ENCODE results near the gene STPG1. TPM values are rescaled to one million over a fixed set of nuclear protein-coding genes. Genes with fewer than 3 reads are reported as not detected.

Gene STPG1
- total and polyA plus RNA-seq, 9 of the 15 experiments (the other 6 are each of a cell fraction or from before 2014, with no cell fraction given) = 5.0 to 11.9 (median 8.3) TPM

DNA sequence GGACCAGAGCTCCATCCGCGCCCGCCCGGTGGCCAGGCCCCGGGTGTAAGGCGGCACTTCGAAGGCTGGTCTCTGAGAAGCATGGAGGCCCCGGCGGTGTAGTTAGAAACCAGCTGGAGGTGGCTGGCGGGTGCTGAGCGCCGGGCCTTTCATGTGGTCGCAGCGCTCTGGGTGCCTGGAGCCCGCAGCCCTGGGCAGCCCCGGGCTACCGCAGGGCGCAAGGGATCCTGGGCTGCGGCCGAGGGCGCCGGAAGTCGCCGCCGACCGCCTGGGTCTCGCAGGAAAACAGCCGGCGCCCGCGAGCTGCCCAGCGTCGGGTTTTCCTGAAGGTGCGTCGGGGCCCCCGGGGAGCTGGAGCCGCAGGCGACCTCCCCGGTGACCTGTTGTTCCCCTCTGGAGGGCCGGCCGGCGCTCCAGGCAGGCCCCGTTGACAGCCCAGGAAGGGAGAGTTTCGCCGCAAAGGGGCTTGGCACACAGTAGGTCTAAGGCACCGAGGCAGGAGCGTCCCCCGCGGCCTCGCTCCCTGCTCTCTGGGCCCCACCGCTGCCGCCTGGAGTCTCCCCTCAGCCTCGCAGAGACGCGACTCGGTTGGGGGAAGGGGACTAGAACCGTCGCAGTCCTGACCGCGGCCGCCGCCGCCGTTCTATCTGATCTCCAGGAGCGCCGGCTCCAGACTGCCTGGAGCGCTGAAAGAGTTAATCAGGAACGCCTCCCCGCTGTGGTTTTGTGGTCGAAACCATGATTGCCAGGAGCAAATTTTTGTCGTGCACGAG lies 91.7 kb downstream of the STPG1 start (continued):
- TF ChIP-seq ZNF609 (CRISPR knock-in tag; IDR thresholded peaks at IDR 0.05; ENCODE audit: borderline replicate concordance) (no peak), FOS (IDR thresholded peaks at IDR 0.05; ENCODE audit: extremely low read depth, insufficient read length) (no peak), RUNX1 (IDR thresholded peaks at IDR 0.05; ENCODE audit: low read depth) (peak; percentile 83; the same call in 1 of the 2 replicates), PRPF4 (IDR thresholded peaks at IDR 0.05; ENCODE audit: insufficient read depth, low read depth, low read length, poor library complexity, severe bottlenecking) (no peak), SP2 (IDR thresholded peaks at IDR 0.05; ENCODE audit: extremely low read depth, low read depth, low read length, poor library complexity, severe bottlenecking) (no peak), NBN (IDR thresholded peaks at IDR 0.05; ENCODE audit: low read depth) (peak; percentile 59; the same call in 1 of the 2 replicates), USF1 (CRISPR knock-in tag; IDR thresholded peaks at IDR 0.05) (0 out of 2 replicates have a peak, but pooled peaks have one; percentile 1), YY1 (IDR thresholded peaks at IDR 0.05; ENCODE audit: borderline replicate concordance in 1 of 3, control insufficient read depth in 1 of 3, extremely low read depth in 1 of 3, insufficient read depth in 3 of 3, insufficient read length in 1 of 3, insufficient replicate concordance in 2 of 3, low read depth in 1 of 3, low read length in 2 of 3) (peak in 1 of 3 experiments; percentile 27), RCOR1 (IDR thresholded peaks at IDR 0.05; ENCODE audit: borderline replicate concordance in 1 of 2, low read depth in 2 of 2, low read length in 2 of 2) (peak; percentile 83 to 96; a peak in 3 of 4 replicates), ARID1B (IDR thresholded peaks at IDR 0.05) (peak; percentile 64), MYC (IDR thresholded peaks at IDR 0.05; ENCODE audit: low read depth, low read length) (peak; percentile 70), MYC (CRISPR knock-in tag; IDR thresholded peaks at IDR 0.05; ENCODE audit: borderline replicate concordance, low read depth) (no peak), SMAD1 (IDR thresholded peaks at IDR 0.05; ENCODE audit: low read depth, low read length, partially characterized antibody) (no peak), NFRKB (IDR thresholded peaks at IDR 0.05; ENCODE audit: low read depth) (no peak), TEAD4 (IDR thresholded peaks at IDR 0.05; ENCODE audit: low read length) (peak; percentile 77), TEAD4 (CRISPR knock-in tag; IDR thresholded peaks at IDR 0.05; ENCODE audit: borderline replicate concordance) (no peak), XRCC3 (IDR thresholded peaks at IDR 0.05) (no peak), ZNF232 (CRISPR knock-in tag; IDR thresholded peaks at IDR 0.05) (no peak), SRSF7 (optimal IDR thresholded peaks at IDR 0.05; ENCODE audit: low read depth, low read length) (no peak), ZBTB1 (CRISPR knock-in tag; IDR thresholded peaks at IDR 0.05; ENCODE audit: borderline replicate concordance, low read depth) (peak; percentile 83; the same call in 1 of the 2 replicates)
- TF ChIP-seq, protein P1, sequence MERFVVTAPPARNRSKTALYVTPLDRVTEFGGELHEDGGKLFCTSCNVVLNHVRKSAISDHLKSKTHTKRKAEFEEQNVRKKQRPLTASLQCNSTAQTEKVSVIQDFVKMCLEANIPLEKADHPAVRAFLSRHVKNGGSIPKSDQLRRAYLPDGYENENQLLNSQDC (CRISPR knock-in tag; IDR thresholded peaks at IDR 0.05) = no peak
